GM21737 (cell line): ENCODE results near the gene PCLO.
"Not testable (repeated sequence)": the region's sequence is repeated elsewhere in the genome, so short reads cannot be mapped to it uniquely, and the experiment has no call there.

Experiments used
- ATAC-seq: cut with Tn5 transposase; IDR thresholded peaks from one replicate; pipeline ENCODE4 v1.9.1; 2021; ENCODE audit warnings: mild to moderate bottlenecking, moderate library complexity; ENCODE audit not compliant: unreplicated experiment

PCLO gene

DNA sequence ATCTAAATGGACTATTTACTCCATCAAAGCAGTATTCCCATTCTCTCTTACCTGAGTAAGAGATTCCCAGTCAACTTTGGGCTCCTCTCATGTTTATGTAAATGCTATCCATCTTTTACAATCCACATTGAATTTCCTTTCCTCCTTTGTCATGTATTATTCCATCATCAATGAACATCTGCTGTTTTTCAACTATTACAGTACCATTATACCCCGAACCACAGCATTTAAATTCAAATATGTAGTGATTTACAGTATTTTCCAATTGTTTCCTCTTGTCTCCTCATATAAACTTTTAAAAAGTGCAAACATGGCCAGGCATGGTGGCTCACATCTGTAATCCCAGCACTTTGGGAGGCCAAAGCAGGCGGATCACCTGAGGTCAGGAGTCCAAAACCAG lies 20.3 kb downstream of the PCLO start:
- no peak for ATAC-seq

DNA sequence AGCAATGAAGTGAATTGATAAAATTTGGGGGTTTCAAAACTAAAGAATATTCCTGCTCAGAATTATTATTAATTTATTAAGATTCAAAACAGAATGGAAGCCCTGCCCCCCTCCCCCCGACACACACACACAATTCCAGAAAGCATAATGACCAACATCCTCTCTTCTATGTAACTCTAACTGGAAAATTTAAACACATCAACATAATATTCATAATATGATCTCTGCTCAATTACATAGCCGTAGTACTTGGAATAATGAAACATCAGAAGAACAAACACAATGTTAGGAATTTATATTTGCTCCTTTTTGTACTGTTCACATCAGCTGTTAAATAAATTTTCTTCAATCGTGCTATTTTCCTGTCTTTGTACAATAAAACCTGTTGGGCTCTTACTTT lies 20.8 kb downstream of the PCLO start:
- no peak for ATAC-seq

- ATAC-seq, result no peak
These were observed 31.8 kb downstream of the PCLO start for GRCh38 chr7:83130623-83131545.

GRCh38 chr7:83130191-83130590 lies 32.5 kb downstream of the PCLO start:
- no peak for ATAC-seq

- no peak for ATAC-seq
These were observed 43.2 kb downstream of the PCLO start for GRCh38 chr7:83119494-83119893.

DNA sequence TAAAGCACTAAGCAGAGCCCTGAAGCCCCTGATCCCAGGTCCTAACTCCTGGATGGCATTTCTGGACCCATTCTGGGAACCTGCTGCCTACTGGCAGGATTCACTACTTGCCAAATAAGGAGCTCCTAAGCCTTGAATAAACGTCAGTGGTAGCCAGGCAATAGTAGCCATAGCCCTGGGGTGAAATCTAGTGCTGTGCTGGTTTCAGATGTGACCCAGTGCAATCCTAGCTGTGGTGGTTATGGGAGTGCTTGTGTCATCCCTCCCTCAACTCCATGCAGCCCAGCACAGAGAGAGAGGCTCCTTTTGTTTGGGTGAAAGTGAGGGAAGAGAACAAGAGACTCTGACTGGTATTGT lies 43.7 kb downstream of the PCLO start:
- ATAC-seq, result no peak

- ATAC-seq, result no peak
These were observed 44.2 kb downstream of the PCLO start for GRCh38 chr7:83118347-83119025.

- no peak for ATAC-seq
These were observed 45.2 kb downstream of the PCLO start for GRCh38 chr7:83117466-83117865.

- ATAC-seq, result no peak
These were observed 51.3 kb downstream of the PCLO start for GRCh38 chr7:83111391-83111790.

- no peak for ATAC-seq
These were observed 53.3 kb downstream of the PCLO start for GRCh38 chr7:83109352-83109751.

DNA sequence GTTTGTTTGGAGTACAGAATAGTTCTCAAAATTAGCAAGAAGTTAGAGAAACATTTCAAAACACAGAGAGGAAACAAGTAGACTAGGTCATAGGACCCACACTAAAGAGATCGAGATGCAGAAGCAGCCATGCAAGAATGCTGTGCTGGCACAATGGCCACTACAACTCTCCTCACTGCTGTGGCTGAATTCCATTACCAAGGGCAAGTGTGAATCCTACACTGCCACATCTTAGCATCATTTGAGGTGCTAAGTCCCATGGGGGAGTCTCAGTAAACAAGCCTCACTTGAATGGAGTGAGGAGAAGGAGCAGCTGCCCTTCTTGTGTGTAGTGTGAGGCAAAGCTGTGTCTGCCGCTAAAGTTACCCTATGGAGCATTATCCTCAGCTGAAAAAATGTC lies 56.7 kb downstream of the PCLO start:
- no peak for ATAC-seq

- no peak for ATAC-seq
These were observed 57.6 kb downstream of the PCLO start for GRCh38 chr7:83105063-83105462.

GRCh38 chr7:83101530-83101929 lies 61.2 kb downstream of the PCLO start:
- no peak for ATAC-seq

GRCh38 chr7:83096065-83096580 lies 66.6 kb downstream of the PCLO start:
- ATAC-seq, result no peak

GRCh38 chr7:83085299-83085698 lies 77.4 kb downstream of the PCLO start:
- ATAC-seq, result no peak

GRCh38 chr7:83079879-83080278 lies 82.8 kb downstream of the PCLO start:
- not testable (repeated sequence) for ATAC-seq

- no peak for ATAC-seq
These were observed 85.4 kb downstream of the PCLO start for GRCh38 chr7:83077328-83077727.

GRCh38 chr7:83072576-83073517 lies 89.8 kb downstream of the PCLO start:
- ATAC-seq, result no peak

DNA sequence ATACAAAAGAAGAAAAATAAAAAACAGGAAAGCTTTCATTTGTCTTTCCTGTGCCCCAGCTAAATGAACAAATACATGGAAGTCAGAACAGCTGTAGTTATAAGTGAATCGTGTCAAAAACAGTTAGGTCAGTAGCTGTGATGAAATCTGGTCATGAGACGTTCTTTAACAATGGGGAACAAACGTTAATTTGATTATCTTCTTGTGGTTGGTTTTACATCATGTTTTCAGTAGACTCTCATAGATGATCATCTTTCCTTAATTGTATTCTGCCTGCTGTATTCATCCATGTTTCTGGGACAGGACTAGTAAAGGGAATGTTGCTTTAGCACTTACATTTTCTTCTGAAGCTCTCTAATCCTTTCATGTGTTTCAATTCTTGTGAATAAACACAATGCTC lies 97.0 kb downstream of the PCLO start:
- no peak for ATAC-seq

DNA sequence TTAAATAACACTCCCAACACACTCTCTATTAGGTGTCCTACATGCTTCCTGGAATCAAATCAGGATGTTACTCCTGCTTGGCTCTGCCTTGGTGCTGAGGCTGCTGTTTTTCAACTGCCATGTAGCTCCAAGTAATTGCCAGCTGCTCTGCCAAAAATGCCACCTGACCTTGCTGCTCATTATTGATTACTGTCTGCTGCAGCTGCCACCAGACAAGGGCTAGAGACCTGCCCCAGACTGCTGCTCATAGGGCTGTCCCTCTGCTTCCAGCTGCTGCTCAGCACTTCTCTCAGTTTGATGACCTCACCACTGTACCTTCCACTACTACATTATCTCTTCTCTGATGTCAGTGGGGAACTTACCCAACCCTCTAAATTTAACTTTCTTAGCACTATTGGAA lies 102.5 kb downstream of the PCLO start:
- ATAC-seq, result no peak

DNA sequence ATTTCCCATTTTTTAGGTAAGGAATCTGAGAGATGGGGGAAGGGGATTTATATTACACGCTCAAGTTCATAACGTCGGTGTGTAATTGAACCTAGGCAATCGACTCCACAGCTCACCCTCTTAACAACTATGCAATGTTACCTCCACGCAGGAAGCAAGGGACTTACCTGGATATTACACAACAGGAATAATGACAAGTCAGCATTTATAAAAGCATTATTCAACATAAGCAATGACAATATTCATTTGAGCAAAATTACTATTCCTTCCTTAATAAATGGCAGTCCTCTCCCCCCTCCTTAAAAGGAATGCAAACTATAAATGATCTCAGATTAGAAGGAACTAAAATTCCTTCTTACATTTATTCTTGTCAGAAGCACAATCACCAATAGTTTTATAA lies 104.0 kb downstream of the PCLO start:
- ATAC-seq, result no peak
